ENCODE measurements around the gene SND1.

The SND1 gene

DNA sequence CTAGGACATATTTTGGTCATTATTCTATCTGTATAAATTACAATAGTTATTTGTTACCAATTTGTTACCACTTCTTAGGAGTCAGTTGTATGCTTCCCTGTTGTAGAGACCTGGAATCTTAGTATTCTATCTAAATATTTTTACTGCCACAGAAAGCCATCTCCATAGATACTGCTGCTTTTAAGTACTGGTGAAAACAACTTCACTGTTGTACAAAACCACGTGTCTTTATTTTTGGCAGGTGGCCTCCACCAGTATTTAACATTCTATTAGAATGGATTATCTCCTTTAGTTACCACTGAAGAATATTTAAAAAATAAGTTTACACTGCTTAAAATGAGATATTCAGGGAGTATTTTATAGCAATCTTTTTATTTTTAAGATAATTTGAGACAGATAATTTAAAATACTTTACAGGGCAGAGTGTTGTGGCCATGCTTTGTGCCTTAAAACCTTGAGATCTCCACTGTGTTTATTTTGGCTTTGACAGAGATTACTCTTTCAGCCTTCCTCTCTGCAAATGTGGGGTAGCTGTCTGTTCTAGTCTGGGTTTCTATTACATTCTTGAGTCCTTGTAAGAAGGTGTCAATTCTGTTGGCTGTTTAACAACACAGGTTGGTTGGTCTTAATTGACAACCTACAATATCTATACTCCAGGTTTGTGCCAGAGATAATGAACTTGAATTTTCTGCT is 193.7 kb downstream of the SND1 start:
- TF ChIP-seq, protein P1, sequence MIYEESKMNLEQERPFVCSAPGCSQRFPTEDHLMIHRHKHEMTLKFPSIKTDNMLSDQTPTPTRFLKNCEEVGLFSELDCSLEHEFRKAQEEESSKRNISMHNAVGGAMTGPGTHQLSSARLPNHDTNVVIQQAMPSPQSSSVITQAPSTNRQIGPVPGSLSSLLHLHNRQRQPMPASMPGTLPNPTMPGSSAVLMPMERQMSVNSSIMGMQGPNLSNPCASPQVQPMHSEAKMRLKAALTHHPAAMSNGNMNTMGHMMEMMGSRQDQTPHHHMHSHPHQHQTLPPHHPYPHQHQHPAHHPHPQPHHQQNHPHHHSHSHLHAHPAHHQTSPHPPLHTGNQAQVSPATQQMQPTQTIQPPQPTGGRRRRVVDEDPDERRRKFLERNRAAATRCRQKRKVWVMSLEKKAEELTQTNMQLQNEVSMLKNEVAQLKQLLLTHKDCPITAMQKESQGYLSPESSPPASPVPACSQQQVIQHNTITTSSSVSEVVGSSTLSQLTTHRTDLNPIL (CRISPR knock-in tag; IDR thresholded peaks at IDR 0.05; ENCODE audit: low read depth) = no peak
- TF ChIP-seq ARNTL (CRISPR knock-in tag; IDR thresholded peaks at IDR 0.05; ENCODE audit: borderline replicate concordance, low read depth) (no peak), GLIS3 (CRISPR knock-in tag; IDR thresholded peaks at IDR 0.05) (no peak), ZFP3 (CRISPR knock-in tag; IDR thresholded peaks at IDR 0.05) (no peak), ZFP30 (CRISPR knock-in tag; IDR thresholded peaks at IDR 0.05) (no peak), RARB (CRISPR knock-in tag; IDR thresholded peaks at IDR 0.05) (no peak), ZNF565 (CRISPR knock-in tag; conservative IDR thresholded peaks at IDR 0.05; ENCODE audit: low read depth) (no peak), TOX (CRISPR knock-in tag; IDR thresholded peaks at IDR 0.05; ENCODE audit: borderline replicate concordance) (no peak), ZNF8 (CRISPR knock-in tag; IDR thresholded peaks at IDR 0.05) (no peak), TCF4 (CRISPR knock-in tag; IDR thresholded peaks at IDR 0.05; ENCODE audit: borderline replicate concordance) (no peak), ESRRG (CRISPR knock-in tag; IDR thresholded peaks at IDR 0.05) (no peak)
- TF ChIP-seq, protein P2, sequence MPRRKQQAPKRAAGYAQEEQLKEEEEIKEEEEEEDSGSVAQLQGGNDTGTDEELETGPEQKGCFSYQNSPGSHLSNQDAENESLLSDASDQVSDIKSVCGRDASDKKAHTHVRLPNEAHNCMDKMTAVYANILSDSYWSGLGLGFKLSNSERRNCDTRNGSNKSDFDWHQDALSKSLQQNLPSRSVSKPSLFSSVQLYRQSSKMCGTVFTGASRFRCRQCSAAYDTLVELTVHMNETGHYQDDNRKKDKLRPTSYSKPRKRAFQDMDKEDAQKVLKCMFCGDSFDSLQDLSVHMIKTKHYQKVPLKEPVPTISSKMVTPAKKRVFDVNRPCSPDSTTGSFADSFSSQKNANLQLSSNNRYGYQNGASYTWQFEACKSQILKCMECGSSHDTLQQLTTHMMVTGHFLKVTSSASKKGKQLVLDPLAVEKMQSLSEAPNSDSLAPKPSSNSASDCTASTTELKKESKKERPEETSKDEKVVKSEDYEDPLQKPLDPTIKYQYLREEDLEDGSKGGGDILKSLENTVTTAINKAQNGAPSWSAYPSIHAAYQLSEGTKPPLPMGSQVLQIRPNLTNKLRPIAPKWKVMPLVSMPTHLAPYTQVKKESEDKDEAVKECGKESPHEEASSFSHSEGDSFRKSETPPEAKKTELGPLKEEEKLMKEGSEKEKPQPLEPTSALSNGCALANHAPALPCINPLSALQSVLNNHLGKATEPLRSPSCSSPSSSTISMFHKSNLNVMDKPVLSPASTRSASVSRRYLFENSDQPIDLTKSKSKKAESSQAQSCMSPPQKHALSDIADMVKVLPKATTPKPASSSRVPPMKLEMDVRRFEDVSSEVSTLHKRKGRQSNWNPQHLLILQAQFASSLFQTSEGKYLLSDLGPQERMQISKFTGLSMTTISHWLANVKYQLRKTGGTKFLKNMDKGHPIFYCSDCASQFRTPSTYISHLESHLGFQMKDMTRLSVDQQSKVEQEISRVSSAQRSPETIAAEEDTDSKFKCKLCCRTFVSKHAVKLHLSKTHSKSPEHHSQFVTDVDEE (CRISPR knock-in tag; IDR thresholded peaks at IDR 0.05) = no peak
- peak; percentile 42; the same call in 2 of the 3 replicates for ATAC-seq

DNA sequence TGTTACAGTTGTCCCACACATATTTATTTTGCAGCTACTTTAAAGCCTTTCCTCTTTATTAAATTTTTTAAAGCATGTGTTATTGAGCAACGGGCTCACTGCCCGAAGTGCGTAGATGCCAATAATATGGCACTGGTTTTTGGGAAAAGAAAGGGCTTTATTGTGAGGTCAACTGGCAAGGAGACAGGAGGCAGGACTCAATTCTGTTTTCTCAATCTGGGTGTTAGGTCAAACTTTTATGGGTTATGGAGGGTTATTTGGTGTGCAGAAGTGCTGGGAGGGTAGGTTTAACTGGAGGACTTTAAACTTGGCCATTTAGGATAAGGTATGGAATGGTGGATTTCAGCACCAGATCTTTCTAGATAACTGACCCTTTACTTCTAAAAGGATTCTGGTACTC is 195.6 kb downstream of the SND1 start:
- no peak for ATAC-seq
- TF ChIP-seq, protein P3, sequence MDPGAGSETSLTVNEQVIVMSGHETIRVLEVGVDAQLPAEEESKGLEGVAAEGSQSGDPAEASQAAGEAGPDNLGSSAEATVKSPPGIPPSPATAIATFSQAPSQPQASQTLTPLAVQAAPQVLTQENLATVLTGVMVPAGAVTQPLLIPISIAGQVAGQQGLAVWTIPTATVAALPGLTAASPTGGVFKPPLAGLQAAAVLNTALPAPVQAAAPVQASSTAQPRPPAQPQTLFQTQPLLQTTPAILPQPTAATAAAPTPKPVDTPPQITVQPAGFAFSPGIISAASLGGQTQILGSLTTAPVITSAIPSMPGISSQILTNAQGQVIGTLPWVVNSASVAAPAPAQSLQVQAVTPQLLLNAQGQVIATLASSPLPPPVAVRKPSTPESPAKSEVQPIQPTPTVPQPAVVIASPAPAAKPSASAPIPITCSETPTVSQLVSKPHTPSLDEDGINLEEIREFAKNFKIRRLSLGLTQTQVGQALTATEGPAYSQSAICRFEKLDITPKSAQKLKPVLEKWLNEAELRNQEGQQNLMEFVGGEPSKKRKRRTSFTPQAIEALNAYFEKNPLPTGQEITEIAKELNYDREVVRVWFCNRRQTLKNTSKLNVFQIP (CRISPR knock-in tag; IDR thresholded peaks at IDR 0.05; ENCODE audit: borderline replicate concordance, low read depth) = no peak
- TF ChIP-seq, protein P4, sequence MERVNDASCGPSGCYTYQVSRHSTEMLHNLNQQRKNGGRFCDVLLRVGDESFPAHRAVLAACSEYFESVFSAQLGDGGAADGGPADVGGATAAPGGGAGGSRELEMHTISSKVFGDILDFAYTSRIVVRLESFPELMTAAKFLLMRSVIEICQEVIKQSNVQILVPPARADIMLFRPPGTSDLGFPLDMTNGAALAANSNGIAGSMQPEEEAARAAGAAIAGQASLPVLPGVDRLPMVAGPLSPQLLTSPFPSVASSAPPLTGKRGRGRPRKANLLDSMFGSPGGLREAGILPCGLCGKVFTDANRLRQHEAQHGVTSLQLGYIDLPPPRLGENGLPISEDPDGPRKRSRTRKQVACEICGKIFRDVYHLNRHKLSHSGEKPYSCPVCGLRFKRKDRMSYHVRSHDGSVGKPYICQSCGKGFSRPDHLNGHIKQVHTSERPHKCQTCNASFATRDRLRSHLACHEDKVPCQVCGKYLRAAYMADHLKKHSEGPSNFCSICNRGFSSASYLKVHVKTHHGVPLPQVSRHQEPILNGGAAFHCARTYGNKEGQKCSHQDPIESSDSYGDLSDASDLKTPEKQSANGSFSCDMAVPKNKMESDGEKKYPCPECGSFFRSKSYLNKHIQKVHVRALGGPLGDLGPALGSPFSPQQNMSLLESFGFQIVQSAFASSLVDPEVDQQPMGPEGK (CRISPR knock-in tag; IDR thresholded peaks at IDR 0.05; ENCODE audit: borderline replicate concordance) = no peak
- TF ChIP-seq ZC3H10 (CRISPR knock-in tag; IDR thresholded peaks at IDR 0.05) (no peak), ZNF565 (CRISPR knock-in tag; conservative IDR thresholded peaks at IDR 0.05; ENCODE audit: low read depth) (no peak), ISL1 (CRISPR knock-in tag; IDR thresholded peaks at IDR 0.05) (no peak), GLIS3 (CRISPR knock-in tag; IDR thresholded peaks at IDR 0.05) (no peak), BACH2 (CRISPR knock-in tag; IDR thresholded peaks at IDR 0.05; ENCODE audit: borderline replicate concordance) (no peak), ESRRG (CRISPR knock-in tag; IDR thresholded peaks at IDR 0.05) (no peak), ARNTL (CRISPR knock-in tag; IDR thresholded peaks at IDR 0.05; ENCODE audit: borderline replicate concordance, low read depth) (no peak), ZFP3 (CRISPR knock-in tag; IDR thresholded peaks at IDR 0.05) (no peak), TOX (CRISPR knock-in tag; IDR thresholded peaks at IDR 0.05; ENCODE audit: borderline replicate concordance) (no peak), PPARA (CRISPR knock-in tag; IDR thresholded peaks at IDR 0.05; ENCODE audit: borderline replicate concordance) (no peak), RARB (CRISPR knock-in tag; IDR thresholded peaks at IDR 0.05) (no peak), SNAI2 (CRISPR knock-in tag; IDR thresholded peaks at IDR 0.05) (no peak)
- TF ChIP-seq, protein P2 (CRISPR knock-in tag; IDR thresholded peaks at IDR 0.05) = no peak
